A549 (cell line): ENCODE results near the gene TOP3A. TPM values are rescaled to one million over a fixed set of nuclear protein-coding genes. Genes with fewer than 3 reads are reported as not detected.

Experiments used
- ATAC-seq, 2 experiments: fragments of 200-7000 bp in 1 of 2; fragments of >200 bp in 1 of 2; cut with Nextera tagmentation in 1 of 2; cut with Tn5 transposase in 1 of 2; 3 replicates each; pipeline versions ENCODE4 v1.8.0 to v1.9.1; 2018 to 2020; ENCODE audit warnings: mild to moderate bottlenecking in 1 of 2, moderate library complexity in 1 of 2
- CTCF ChIA-PET: fragments of 300-600 bp; sonication (Branson Sonifier 250); formaldehyde crosslinking; extraction: SDS; loops from one replicate; lab custom pipeline; 2021; ENCODE audit warnings: antibody characterized with exemption, inconsistent platforms; lab: Yijun Ruan, JAX
- POLR2A ChIA-PET: fragments of 350-600 bp; formaldehyde crosslinking; extraction: SDS; loops from one replicate; lab custom pipeline; 2021; ENCODE audit warnings: antibody characterized with exemption, inconsistent platforms; lab: Yijun Ruan, JAX
- DNase-seq, 2 experiments: peaks; one replicate each; pipeline versions ENCODE4 v3.0.0 to v3.0.0-alpha.2; 2011 to 2016; ENCODE audit warnings: low read depth in 1 of 2, low spot score in 1 of 2
- FAIRE-seq: peaks from 2 replicates; lab custom pipeline; 2011; peaks lifted over from hg19 to GRCh38; lab: Jason Lieb, UNC
- H3K27ac ChIP-seq, 2 experiments: fragments of >200 bp; sonication (Bioruptor Twin); formaldehyde crosslinking; 3 replicates each; pipeline ENCODE4 v1.5.1; 2016 to 2017
- H3K4me1 ChIP-seq: fragments of >200 bp; sonication (Bioruptor Twin); formaldehyde crosslinking; 3 replicates; pipeline ENCODE4 v1.6.1; 2016
- H3K4me2 ChIP-seq: fragments of >200 bp; sonication (Bioruptor Twin); formaldehyde crosslinking; 3 replicates; pipeline ENCODE4 v1.6.1; 2016
- H3K4me3 ChIP-seq: fragments of >200 bp; sonication (Bioruptor Twin); formaldehyde crosslinking; 3 replicates; pipeline ENCODE4 v1.5.1; 2016
- H3K9me3 ChIP-seq: fragments of >200 bp; sonication (Bioruptor Twin); formaldehyde crosslinking; 3 replicates; pipeline ENCODE4 v1.6.1; 2016
- ATOH8 ChIP-seq: fragments of 250-450 bp; sonication (Bioruptor Pico); IDR thresholded peaks from 2 replicates; pipeline ENCODE4 v1.5.0; 2020; ENCODE audit warnings: low read depth, mild to moderate bottlenecking, moderate library complexity
- BCL3 ChIP-seq: fragments of >200 bp; sonication (Bioruptor Twin); formaldehyde crosslinking; IDR thresholded peaks from 3 replicates; pipeline ENCODE4 v1.6.1; 2016
- ESRRA ChIP-seq: fragments of 150-350 bp; IDR thresholded peaks from 2 replicates; pipeline ENCODE4 v1.6.1; 2014; ENCODE audit warnings: mild to moderate bottlenecking, low read length, borderline replicate concordance
- FOSB ChIP-seq: fragments of 250-450 bp; sonication (Bioruptor Pico); IDR thresholded peaks from 2 replicates; pipeline ENCODE4 v1.5.0; 2020; ENCODE audit warnings: mild to moderate bottlenecking, moderate library complexity
- FOXS1 ChIP-seq: fragments of 250-450 bp; sonication (Bioruptor Pico); IDR thresholded peaks from 2 replicates; pipeline ENCODE4 v1.5.0; 2020; ENCODE audit warnings: mild to moderate bottlenecking, moderate library complexity
- GATA3 ChIP-seq: IDR thresholded peaks from 2 replicates; pipeline ENCODE4 v1.6.1; 2012; ENCODE audit warnings: borderline replicate concordance
- HDAC2 ChIP-seq: fragments of 200-600 bp; sonication (generic); IDR thresholded peaks from 2 replicates; pipeline ENCODE4 v1.6.1; 2016
- HEYL ChIP-seq: fragments of 250-450 bp; sonication (Bioruptor Pico); IDR thresholded peaks from 2 replicates; pipeline ENCODE4 v1.8.0; 2021; ENCODE audit warnings: mild to moderate bottlenecking, moderate library complexity
- HMGXB4 ChIP-seq: fragments of 250-450 bp; sonication (Bioruptor Pico); IDR thresholded peaks from 2 replicates; pipeline ENCODE4 v1.5.0; 2021; ENCODE audit warnings: mild to moderate bottlenecking, moderate library complexity, borderline replicate concordance
- JUNB ChIP-seq: fragments of >200 bp; sonication (Bioruptor Twin); formaldehyde crosslinking; IDR thresholded peaks from 2 replicates; pipeline ENCODE4 v1.6.1; 2016
- PBX3 ChIP-seq: IDR thresholded peaks from 2 replicates; pipeline ENCODE4 v1.6.1; 2012
- PHF8 ChIP-seq: fragments of 200-600 bp; sonication (generic); IDR thresholded peaks from 2 replicates; pipeline ENCODE4 v1.6.1; 2016; ENCODE audit warnings: low read depth, mild to moderate bottlenecking, antibody characterized with exemption, moderate library complexity, borderline replicate concordance
- RCOR1 ChIP-seq: fragments of 150-350 bp; IDR thresholded peaks from 2 replicates; pipeline ENCODE4 v1.6.1; 2014; ENCODE audit warnings: antibody characterized with exemption, low read length, low read depth
- REST ChIP-seq: fragments of 200-600 bp; sonication (generic); IDR thresholded peaks from 2 replicates; pipeline ENCODE4 v1.6.1; 2016; ENCODE audit warnings: antibody characterized with exemption, mild to moderate bottlenecking, moderate library complexity
- RNF2 ChIP-seq: fragments of 200-600 bp; sonication (generic); IDR thresholded peaks from 2 replicates; pipeline ENCODE4 v1.6.1; 2016; ENCODE audit warnings: low read depth, mild to moderate bottlenecking, antibody characterized with exemption, moderate library complexity, borderline replicate concordance
- TFCP2L1 ChIP-seq: fragments of 250-450 bp; sonication (Bioruptor Pico); IDR thresholded peaks from 2 replicates; pipeline ENCODE4 v1.5.0; 2021; ENCODE audit warnings: mild to moderate bottlenecking
- USF2 ChIP-seq: fragments of 450-650 bp; IDR thresholded peaks from 2 replicates; pipeline ENCODE4 v1.6.1; 2014; ENCODE audit warnings: antibody characterized with exemption
- ZNF302 ChIP-seq: fragments of 250-450 bp; sonication (Bioruptor Pico); IDR thresholded peaks from 2 replicates; pipeline ENCODE4 v1.9.0; 2021; ENCODE audit warnings: inconsistent platforms, mild to moderate bottlenecking, moderate library complexity
- WGBS: methylation state at CpG from one replicate; pipeline ENCODE4 v1.1.6; 2017; ENCODE audit errors: missing lambda C conversion rate; 5-methylcytosine and 5-hydroxymethylcytosine counted together
- polyA plus RNA-seq, 4 experiments: library from polyadenylated mRNA; depleted of rRNA in 3 of 4; stranded (reverse); fragments of >200 nt; fragmentation: RNase III in 1 of 4; extraction: RNeasy Plus Mini Kit Qiagen cat#74134 plus additional on column Dnase treatment in 1 of 4; gene quantifications; 2 replicates in 3 of 4; 3 replicates in 1 of 4; pipeline ENCODE4 v1.2.3, GENCODE V29; 2011 to 2017

Gene TOP3A
- polyA plus RNA-seq, 2 of the 4 experiments (the other 2 are of a cell fraction), result 29.0 to 29.3 TPM

GRCh38 chr17:18224053-18224386, 90.8 kb downstream of the TOP3A start:
- H3K4me3 ChIP-seq, result no peak overlapping the region
- H3K4me2 ChIP-seq, result no peak overlapping the region
- WGBS, result 87% methylated on average over 4 of the region's 4 CpGs
- no peak overlapping the region for H3K27ac ChIP-seq
- FAIRE-seq, result no peak
- no peak for ATAC-seq
- CTCF ChIA-PET, result interaction anchor here (0.6 to 1.5 kb wide), 5 partner anchors 12 to 135 kb away, joined by 3 to 4 read pairs (median 3); no protein-coding TSS in a partner anchor
- no peaks in the 10 kb centered on the region for H3K9me3 ChIP-seq
- TF ChIP-seq RCOR1 (no peak), GATA3 (no peak), FOXS1 (CRISPR knock-in tag) (no peak), HEYL (CRISPR knock-in tag) (no peak), RNF2 (no peak), JUNB (no peak), ESRRA (no peak), REST (no peak), TFCP2L1 (CRISPR knock-in tag) (no peak), PBX3 (no peak), ATOH8 (CRISPR knock-in tag) (no peak), ZNF302 (CRISPR knock-in tag) (no peak), HDAC2 (no peak), FOSB (CRISPR knock-in tag) (no peak), PHF8 (no peak), USF2 (no peak), HMGXB4 (CRISPR knock-in tag) (no peak), BCL3 (no peak)
- TF ChIP-seq, all 56 proteins: peak for 0
- H3K4me1 ChIP-seq, result peaks cover 17% of the 10 kb centered on the region
- POLR2A ChIA-PET, result interaction anchor here (2.1 kb wide), 1 partner anchor 41 kb away, joined by 6 read pairs; the partner anchor contains the start of gene ALKBH5
- DNase-seq, result no peak

Other genes with a start within 250 kb of the TOP3A start
- 41.9 and 44.6 TPM in 2 replicates for gene DRG2, start 227.0 kb downstream of the TOP3A start, polyA plus RNA-seq (2011; rRNA removed)
- 48.2 to 51.9 TPM (median 48.3 TPM) in 3 replicates for gene DRG2, start 227.0 kb downstream of the TOP3A start, polyA plus RNA-seq (2017; fragmentation: RNase III; extraction: RNeasy Plus Mini Kit Qiagen cat#74134 plus additional on column Dnase treatment)
- gene MYO15A, start 206.2 kb downstream of the TOP3A start, polyA plus RNA-seq (2011; rRNA removed), result 0.22 and 0.24 TPM in 2 replicates
- 0.07 to 0.36 TPM (median 0.26 TPM) in 3 replicates for gene MYO15A, start 206.2 kb downstream of the TOP3A start, polyA plus RNA-seq (2017; fragmentation: RNase III; extraction: RNeasy Plus Mini Kit Qiagen cat#74134 plus additional on column Dnase treatment)
- 99.2 and 105 TPM in 2 replicates for gene ALKBH5, start 131.2 kb downstream of the TOP3A start, polyA plus RNA-seq (2011; rRNA removed)
- 52.5 to 57.9 TPM (median 54.2 TPM) in 3 replicates for gene ALKBH5, start 131.2 kb downstream of the TOP3A start, polyA plus RNA-seq (2017; fragmentation: RNase III; extraction: RNeasy Plus Mini Kit Qiagen cat#74134 plus additional on column Dnase treatment)
- 11.2 and 13.1 TPM in 2 replicates for gene LLGL1, start 89.4 kb downstream of the TOP3A start, polyA plus RNA-seq (2011; rRNA removed)
- 15.5 to 19.3 TPM (median 18.9 TPM) in 3 replicates for gene LLGL1, start 89.4 kb downstream of the TOP3A start, polyA plus RNA-seq (2017; fragmentation: RNase III; extraction: RNeasy Plus Mini Kit Qiagen cat#74134 plus additional on column Dnase treatment)
- gene FLII, start 56.3 kb downstream of the TOP3A start, polyA plus RNA-seq (2011; rRNA removed), result 280 and 299 TPM in 2 replicates
- 222 to 265 TPM (median 253 TPM) in 3 replicates for gene FLII, start 56.3 kb downstream of the TOP3A start, polyA plus RNA-seq (2017; fragmentation: RNase III; extraction: RNeasy Plus Mini Kit Qiagen cat#74134 plus additional on column Dnase treatment)
- 3.7 and 4.3 TPM in 2 replicates for gene MIEF2, start 54.3 kb downstream of the TOP3A start, polyA plus RNA-seq (2011; rRNA removed)
- gene MIEF2, start 54.3 kb downstream of the TOP3A start, polyA plus RNA-seq (2017; fragmentation: RNase III; extraction: RNeasy Plus Mini Kit Qiagen cat#74134 plus additional on column Dnase treatment), result 6.0 to 8.5 TPM (median 7.0 TPM) in 3 replicates
- 12.3 and 15.0 TPM in 2 replicates for gene SMCR8, start 299 bp upstream of the TOP3A start, polyA plus RNA-seq (2011; rRNA removed)
- gene SMCR8, start 299 bp upstream of the TOP3A start, polyA plus RNA-seq (2017; fragmentation: RNase III; extraction: RNeasy Plus Mini Kit Qiagen cat#74134 plus additional on column Dnase treatment), result 14.3 to 15.8 TPM (median 15.1 TPM) in 3 replicates
- gene SHMT1, start 48.6 kb upstream of the TOP3A start, polyA plus RNA-seq (2011; rRNA removed), result 38.7 and 43.2 TPM in 2 replicates
- gene SHMT1, start 48.6 kb upstream of the TOP3A start, polyA plus RNA-seq (2017; fragmentation: RNase III; extraction: RNeasy Plus Mini Kit Qiagen cat#74134 plus additional on column Dnase treatment), result 58.3 to 66.1 TPM (median 62.1 TPM) in 3 replicates
- not detected in 2 replicates for gene EVPLL, start 62.8 kb upstream of the TOP3A start, polyA plus RNA-seq (2011; rRNA removed)
- gene EVPLL, start 62.8 kb upstream of the TOP3A start, polyA plus RNA-seq (2017; fragmentation: RNase III; extraction: RNeasy Plus Mini Kit Qiagen cat#74134 plus additional on column Dnase treatment), result 0.05 to 0.07 TPM in 2 of 3 replicates, not detected in the other
- not detected in 2 replicates for gene LGALS9C, start 161.8 kb upstream of the TOP3A start, polyA plus RNA-seq (2011; rRNA removed)
- gene LGALS9C, start 161.8 kb upstream of the TOP3A start, polyA plus RNA-seq (2017; fragmentation: RNase III; extraction: RNeasy Plus Mini Kit Qiagen cat#74134 plus additional on column Dnase treatment), result not detected in 3 replicates